ENCODE results near the gene HSP90AA1. TPM values are rescaled to one million over a fixed set of nuclear protein-coding genes. Genes with fewer than 3 reads are reported as not detected.

Gene HSP90AA1
- total and polyA plus RNA-seq, 10 donors = 98.3 to 395 (median 209) TPM

DNA sequence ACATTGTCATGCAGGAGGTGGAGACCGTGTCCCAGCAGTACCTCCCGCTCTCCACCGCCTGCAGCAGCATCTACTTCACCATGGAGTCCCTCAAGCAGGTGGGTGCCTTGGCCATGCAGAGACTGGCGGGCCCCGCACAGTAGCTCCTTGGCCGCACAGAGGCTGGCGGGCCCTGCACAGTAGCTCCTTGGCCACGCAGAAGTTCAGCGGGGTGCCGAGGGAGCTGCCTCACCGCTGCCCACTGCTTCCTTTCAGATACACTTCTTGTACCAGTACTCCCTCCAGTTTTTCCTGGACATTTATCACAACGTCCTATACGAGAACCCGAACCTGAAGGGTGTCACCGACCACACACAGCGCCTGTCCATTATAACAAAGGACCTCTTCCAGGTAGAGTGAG is 47.7 kb downstream of the HSP90AA1 start:
- Histone ChIP-seq H3K27ac (no peak overlapping the region), H3K27me3 (replicated peaks in 1 of 7) (no peaks in the 10 kb centered on the region), H3K36me3 (peaks cover 14 to 100% (median 100%) of the 10 kb centered on the region in 6 donors), H3K4me3 (no peak overlapping the region), H3K4me1 (no peaks in the 10 kb centered on the region), H3K9me3 (no peaks in the 10 kb centered on the region)
- no peak for DNase-seq
- intact Hi-C loops (cut with DNase I; ENCODE audit: low total_unique reads) = no loop called here
- WGBS, 5 donors = 93 to 97% (median 96%) methylated on average over 16 of the region's 16 CpGs
- TF ChIP-seq POLR2AphosphoS5 (IDR thresholded peaks at IDR 0.05) = peak in 2 of 3 donors; percentile 8 to 59
- TF ChIP-seq, protein P1, sequence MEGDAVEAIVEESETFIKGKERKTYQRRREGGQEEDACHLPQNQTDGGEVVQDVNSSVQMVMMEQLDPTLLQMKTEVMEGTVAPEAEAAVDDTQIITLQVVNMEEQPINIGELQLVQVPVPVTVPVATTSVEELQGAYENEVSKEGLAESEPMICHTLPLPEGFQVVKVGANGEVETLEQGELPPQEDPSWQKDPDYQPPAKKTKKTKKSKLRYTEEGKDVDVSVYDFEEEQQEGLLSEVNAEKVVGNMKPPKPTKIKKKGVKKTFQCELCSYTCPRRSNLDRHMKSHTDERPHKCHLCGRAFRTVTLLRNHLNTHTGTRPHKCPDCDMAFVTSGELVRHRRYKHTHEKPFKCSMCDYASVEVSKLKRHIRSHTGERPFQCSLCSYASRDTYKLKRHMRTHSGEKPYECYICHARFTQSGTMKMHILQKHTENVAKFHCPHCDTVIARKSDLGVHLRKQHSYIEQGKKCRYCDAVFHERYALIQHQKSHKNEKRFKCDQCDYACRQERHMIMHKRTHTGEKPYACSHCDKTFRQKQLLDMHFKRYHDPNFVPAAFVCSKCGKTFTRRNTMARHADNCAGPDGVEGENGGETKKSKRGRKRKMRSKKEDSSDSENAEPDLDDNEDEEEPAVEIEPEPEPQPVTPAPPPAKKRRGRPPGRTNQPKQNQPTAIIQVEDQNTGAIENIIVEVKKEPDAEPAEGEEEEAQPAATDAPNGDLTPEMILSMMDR (IDR thresholded peaks at IDR 0.05 in 8 of 11, conservative IDR thresholded peaks at IDR 0.05 in 3 of 11) = no peak

DNA sequence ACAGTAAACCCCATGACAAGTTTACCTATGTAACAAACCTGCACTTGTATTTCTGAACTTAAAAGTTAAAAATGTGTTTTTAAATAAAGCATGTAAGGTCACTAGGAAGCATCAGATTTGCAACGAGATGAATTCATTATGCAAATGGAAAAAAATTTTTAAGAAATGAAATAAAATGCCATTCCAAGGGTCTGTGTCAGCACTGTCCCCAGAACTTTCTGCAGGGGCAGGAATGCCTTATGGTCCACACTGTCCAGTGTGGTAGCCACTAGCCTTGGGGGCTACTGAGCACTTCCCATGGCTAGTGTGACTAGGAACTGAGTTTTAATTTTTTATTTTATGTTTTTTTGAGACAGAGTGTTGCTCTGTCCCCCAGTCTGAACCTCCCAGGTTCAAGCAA is 49.2 kb downstream of the HSP90AA1 start:
- DNase-seq = no peak
- WGBS, 5 donors = 68 to 89% (median 76%) methylated on average over 1 of the region's 1 CpG
- Histone ChIP-seq H3K36me3 (peaks cover 22 to 100% (median 100%) of the 10 kb centered on the region in 6 donors), H3K4me1 (no peaks in the 10 kb centered on the region), H3K27me3 (replicated peaks in 1 of 7) (no peaks in the 10 kb centered on the region), H3K27ac (no peak overlapping the region), H3K4me3 (no peak overlapping the region), H3K9me3 (no peaks in the 10 kb centered on the region)
- no peak for TF ChIP-seq POLR2A (IDR thresholded peaks at IDR 0.05)
- no peak for TF ChIP-seq POLR2AphosphoS5 (IDR thresholded peaks at IDR 0.05)
- TF ChIP-seq, protein P1 (IDR thresholded peaks at IDR 0.05 in 8 of 11, conservative IDR thresholded peaks at IDR 0.05 in 3 of 11) = no peak
- intact Hi-C loops (cut with DNase I; ENCODE audit: low total_unique reads) = no loop called here

DNA sequence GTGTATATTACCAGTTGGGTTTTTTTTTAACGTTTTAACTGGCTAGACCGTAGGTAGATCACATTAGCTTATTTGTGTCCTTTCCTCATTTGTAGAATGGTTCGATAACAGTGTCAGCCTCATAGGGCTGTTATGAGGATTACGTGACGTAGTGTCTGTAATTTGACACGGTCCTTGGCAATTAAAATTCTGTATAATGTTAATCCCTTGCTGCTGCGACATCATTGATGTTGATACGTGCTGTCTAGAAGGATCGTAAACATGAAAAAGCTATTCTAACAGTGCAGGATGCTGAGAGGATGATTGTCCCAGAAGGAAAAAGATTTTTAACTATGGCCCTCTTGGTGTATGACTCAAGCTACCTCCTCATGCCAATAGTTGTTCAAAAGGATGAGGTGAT is 50.9 kb downstream of the HSP90AA1 start:
- TF ChIP-seq, protein P1 (IDR thresholded peaks at IDR 0.05 in 8 of 11, conservative IDR thresholded peaks at IDR 0.05 in 3 of 11) = no peak
- no peak for TF ChIP-seq POLR2AphosphoS5 (IDR thresholded peaks at IDR 0.05)
- no peak for TF ChIP-seq POLR2A (IDR thresholded peaks at IDR 0.05)
- no peak for DNase-seq
- Histone ChIP-seq H3K4me1 (no peaks in the 10 kb centered on the region), H3K4me3 (no peak overlapping the region), H3K9me3 (no peaks in the 10 kb centered on the region), H3K27me3 (replicated peaks in 1 of 7) (no peaks in the 10 kb centered on the region), H3K36me3 (peaks cover 20 to 100% (median 100%) of the 10 kb centered on the region in 6 donors), H3K27ac (no peak overlapping the region)
- WGBS, 5 donors = 93 to 97% (median 96%) methylated on average over 9 of the region's 9 CpGs
- intact Hi-C loops (cut with DNase I; ENCODE audit: low total_unique reads) = no loop called here

DNA sequence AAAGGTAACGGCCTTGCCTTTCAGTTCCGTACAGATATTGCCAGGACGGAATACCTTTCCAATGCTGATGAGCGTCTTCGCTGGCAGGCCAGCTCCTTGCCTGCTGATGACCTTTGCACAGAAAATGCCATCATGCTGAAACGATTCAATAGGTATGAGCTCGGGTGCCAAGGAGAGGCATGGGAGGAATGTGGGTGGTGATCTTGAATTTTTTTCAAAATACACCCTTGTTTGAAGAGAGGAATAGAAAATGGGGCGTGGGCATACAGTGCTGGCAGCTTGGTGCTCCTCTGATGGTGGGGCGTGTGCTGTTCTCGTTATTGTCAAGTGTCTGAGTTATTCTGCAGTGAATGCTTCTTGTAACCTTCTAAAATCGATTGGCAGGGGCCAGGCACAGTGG is 52.5 kb downstream of the HSP90AA1 start:
- no peak overlapping the region for H3K27ac ChIP-seq

More for the DNA sequence above, 52.5 kb downstream of the HSP90AA1 start:
- no peaks in the 10 kb centered on the region for H3K27me3 ChIP-seq (replicated peaks in 1 of 7)
- no peak overlapping the region for H3K4me3 ChIP-seq
- WGBS, 5 donors = 92 to 97% (median 95%) methylated on average over 11 of the region's 11 CpGs
- no peaks in the 10 kb centered on the region for H3K9me3 ChIP-seq
- peaks cover 23 to 100% (median 100%) of the 10 kb centered on the region in 6 donors for H3K36me3 ChIP-seq
- intact Hi-C loops (cut with DNase I; ENCODE audit: low total_unique reads) = no loop called here
- DNase-seq = no peak
- H3K4me1 ChIP-seq = no peaks in the 10 kb centered on the region
- TF ChIP-seq, protein P1 (IDR thresholded peaks at IDR 0.05 in 8 of 11, conservative IDR thresholded peaks at IDR 0.05 in 3 of 11) = no peak
- TF ChIP-seq POLR2A (IDR thresholded peaks at IDR 0.05) (no peak), POLR2AphosphoS5 (IDR thresholded peaks at IDR 0.05) (no peak)

All from spleen (tissue), 11 donors.